Measurements from ENCODE around the gene GGA2. TPM values are rescaled to one million over a fixed set of nuclear protein-coding genes. Genes with fewer than 3 reads are reported as not detected.

GGA2 gene
- total and polyA plus RNA-seq, 3 donors from 2014 or later, result 47.2 to 71.9 (median 60.6) TPM

- intact Hi-C loops (cut with DNase I; ENCODE audit: low total_unique reads), result no loop called here
Measured at GRCh38 chr16:23527961-23528643, 17.8 kb upstream of the GGA2 start.

GRCh38 chr16:23524886-23525285 lies 14.6 kb upstream of the GGA2 start:
- DNase-seq, result no peak
- no peaks in the 10 kb centered on the region for H3K9me3 ChIP-seq
- no peaks in the 10 kb centered on the region for H3K4me1 ChIP-seq
- TF ChIP-seq CTCF (IDR thresholded peaks at IDR 0.05), result no peak
- TF ChIP-seq POLR2A (IDR thresholded peaks at IDR 0.05), result no peak
- H3K27ac ChIP-seq, result no peak overlapping the region
- no peaks in the 10 kb centered on the region for H3K27me3 ChIP-seq
- H3K4me3 ChIP-seq, result no peak overlapping the region
- intact Hi-C loops (cut with DNase I; ENCODE audit: low total_unique reads), result no loop called here
- no peaks in the 10 kb centered on the region for H3K36me3 ChIP-seq (ENCODE audit: low read depth, missing control alignments)
- 90 to 100% methylated on average over 3 of the region's 3 CpGs for WGBS, 2 donors

More at GRCh38 chr16:23527961-23528643, 17.8 kb upstream of the GGA2 start:
- WGBS, 2 donors, result 92 to 94% methylated on average over 11 of the region's 11 CpGs
- Histone ChIP-seq H3K9me3 (no peaks in the 10 kb centered on the region), H3K4me3 (no peak overlapping the region), H3K27ac (no peak overlapping the region), H3K27me3 (no peaks in the 10 kb centered on the region), H3K36me3 (ENCODE audit: low read depth, missing control alignments) (no peaks in the 10 kb centered on the region), H3K4me1 (no peaks in the 10 kb centered on the region)
- DNase-seq, result no peak
- TF ChIP-seq CTCF (IDR thresholded peaks at IDR 0.05) (no peak), POLR2A (IDR thresholded peaks at IDR 0.05) (no peak)

GRCh38 chr16:23523876-23524385 lies 13.6 kb upstream of the GGA2 start:
- intact Hi-C loops (cut with DNase I; ENCODE audit: low total_unique reads), result no loop called here
- Histone ChIP-seq H3K36me3 (ENCODE audit: low read depth, missing control alignments) (no peaks in the 10 kb centered on the region), H3K27me3 (no peaks in the 10 kb centered on the region), H3K4me1 (no peaks in the 10 kb centered on the region), H3K4me3 (no peak overlapping the region), H3K27ac (no peak overlapping the region), H3K9me3 (no peaks in the 10 kb centered on the region)
- no peak for DNase-seq
- TF ChIP-seq CTCF (IDR thresholded peaks at IDR 0.05) (no peak), POLR2A (IDR thresholded peaks at IDR 0.05) (no peak)
- 65 to 88% methylated on average over 7 of the region's 7 CpGs for WGBS, 2 donors

- H3K9me3 ChIP-seq, result no peaks in the 10 kb centered on the region
- H3K4me1 ChIP-seq, result no peaks in the 10 kb centered on the region
- TF ChIP-seq POLR2A (IDR thresholded peaks at IDR 0.05) (no peak), CTCF (IDR thresholded peaks at IDR 0.05) (no peak)
- H3K4me3 ChIP-seq, result no peak overlapping the region
- DNase-seq, result no peak
- H3K27me3 ChIP-seq, result no peaks in the 10 kb centered on the region
- H3K36me3 ChIP-seq (ENCODE audit: low read depth, missing control alignments), result no peaks in the 10 kb centered on the region
- intact Hi-C loops (cut with DNase I; ENCODE audit: low total_unique reads), result no loop called here
- no peak overlapping the region for H3K27ac ChIP-seq
- 87 to 88% methylated on average over 6 of the region's 6 CpGs for WGBS, 2 donors
Measured at GRCh38 chr16:23523321-23523720, 13.0 kb upstream of the GGA2 start.

GRCh38 chr16:23521965-23522364 lies 11.7 kb upstream of the GGA2 start:
- 91 to 96% methylated on average over 4 of the region's 4 CpGs for WGBS, 2 donors
- intact Hi-C loops (cut with DNase I; ENCODE audit: low total_unique reads), result no loop called here
- Histone ChIP-seq H3K9me3 (no peaks in the 10 kb centered on the region), H3K36me3 (ENCODE audit: low read depth, missing control alignments) (no peaks in the 10 kb centered on the region), H3K4me1 (no peaks in the 10 kb centered on the region), H3K4me3 (no peak overlapping the region), H3K27ac (no peak overlapping the region), H3K27me3 (no peaks in the 10 kb centered on the region)
- TF ChIP-seq POLR2A (IDR thresholded peaks at IDR 0.05) (no peak), CTCF (IDR thresholded peaks at IDR 0.05) (no peak)
- DNase-seq, result no peak
